H9 (cell line): Measurements from ENCODE around the gene SERPINC1. TPM values are rescaled to one million over a fixed set of nuclear protein-coding genes. Genes with fewer than 3 reads are reported as not detected.

ENCODE experiments used
- DNase-seq: peaks from one replicate; pipeline ENCODE4 v3.0.0-alpha.2; 2017
- H2AFZ ChIP-seq: one replicate; pipeline ENCODE4 v1.6.1; 2013; ENCODE audit warnings: mild to moderate bottlenecking, low read length, control low read depth, moderate library complexity
- H2AK5ac ChIP-seq: 2 replicates; pipeline ENCODE4 v1.6.1; 2013; ENCODE audit warnings: low read length, control low read depth, mixed read lengths; ENCODE audit not compliant: insufficient read length
- H2BK120ac ChIP-seq: one replicate; pipeline ENCODE4 v1.6.1; 2013; ENCODE audit warnings: low read depth, mild to moderate bottlenecking, low read length, control low read depth, inconsistent platforms; ENCODE audit not compliant: poor library complexity, severe bottlenecking
- H2BK12ac ChIP-seq: 2 replicates; pipeline ENCODE4 v1.6.1; 2013; ENCODE audit warnings: low read length, control low read depth, mixed read lengths, low read depth; ENCODE audit not compliant: insufficient read length
- H2BK15ac ChIP-seq: 2 replicates; pipeline ENCODE4 v1.6.1; 2013; ENCODE audit warnings: low read depth, low read length, control low read depth
- H2BK20ac ChIP-seq: one replicate; pipeline ENCODE4 v1.6.1; 2013; ENCODE audit warnings: low read depth, mild to moderate bottlenecking, low read length, control low read depth, inconsistent platforms; ENCODE audit not compliant: poor library complexity, severe bottlenecking
- H2BK5ac ChIP-seq: 2 replicates; pipeline ENCODE4 v1.6.1; 2013; ENCODE audit warnings: low read length, control low read depth, mixed read lengths; ENCODE audit not compliant: insufficient read length
- H3K14ac ChIP-seq: 2 replicates; pipeline ENCODE4 v1.6.1; 2013; ENCODE audit warnings: low read length, control low read depth; ENCODE audit not compliant: insufficient read depth
- H3K18ac ChIP-seq: 2 replicates; pipeline ENCODE4 v1.6.1; 2013; ENCODE audit warnings: low read depth, mild to moderate bottlenecking, mixed read lengths, low read length, control low read depth; ENCODE audit not compliant: insufficient read length
- H3K23ac ChIP-seq: 2 replicates; pipeline ENCODE4 v1.6.1; 2013; ENCODE audit warnings: low read length, control low read depth, mixed read lengths, low read depth; ENCODE audit not compliant: insufficient read length
- H3K23me2 ChIP-seq: 2 replicates; pipeline ENCODE4 v1.6.1; 2013; ENCODE audit warnings: low read depth, mild to moderate bottlenecking, mixed read lengths, low read length, control low read depth; ENCODE audit not compliant: insufficient read length, poor library complexity, severe bottlenecking
- H3K27ac ChIP-seq: 2 replicates; pipeline ENCODE4 v1.5.1; 2013; ENCODE audit warnings: low read length, control low read depth, mixed read lengths, low read depth; ENCODE audit not compliant: insufficient read length
- H3K27me3 ChIP-seq: 2 replicates; pipeline ENCODE4 v1.6.1; 2013; ENCODE audit warnings: low read length, control low read depth, inconsistent platforms; ENCODE audit not compliant: insufficient read depth
- H3K4ac ChIP-seq: 2 replicates; pipeline ENCODE4 v1.6.1; 2013; ENCODE audit warnings: low read depth, mild to moderate bottlenecking, control low read depth, inconsistent platforms, low read length, moderate library complexity
- H3K4me1 ChIP-seq: 2 replicates; pipeline ENCODE4 v1.6.1; 2013; ENCODE audit warnings: low read length, control low read depth, inconsistent platforms; ENCODE audit not compliant: insufficient read depth
- H3K4me2 ChIP-seq: 2 replicates; pipeline ENCODE4 v1.6.1; 2013; ENCODE audit warnings: low read length, control low read depth, mixed read lengths; ENCODE audit not compliant: insufficient read length, insufficient read depth
- H3K56ac ChIP-seq: 2 replicates; pipeline ENCODE4 v1.6.1; 2013; ENCODE audit warnings: low read depth, mild to moderate bottlenecking, mixed read lengths, low read length, control low read depth; ENCODE audit not compliant: insufficient read length
- H3K79me1 ChIP-seq: 2 replicates; pipeline ENCODE4 v1.6.1; 2013; ENCODE audit warnings: low read depth, mild to moderate bottlenecking, moderate library complexity, low read length, control low read depth, inconsistent platforms; ENCODE audit not compliant: insufficient read depth, poor library complexity, severe bottlenecking
- H3K79me2 ChIP-seq: 2 replicates; pipeline ENCODE4 v1.6.1; 2013; ENCODE audit warnings: low read length, control low read depth, inconsistent platforms; ENCODE audit not compliant: insufficient read depth
- H3K9ac ChIP-seq: 2 replicates; pipeline ENCODE4 v1.6.1; 2013; ENCODE audit warnings: low read length, control low read depth, mixed read lengths; ENCODE audit not compliant: insufficient read length; ENCODE audit errors: extremely low read depth
- H3K9me3 ChIP-seq: one replicate; pipeline ENCODE4 v1.6.1; 2013; ENCODE audit warnings: low read depth, low read length, inconsistent platforms; ENCODE audit not compliant: control insufficient read depth
- H3T11ph ChIP-seq: one replicate; pipeline ENCODE4 v1.6.1; 2013; ENCODE audit warnings: mild to moderate bottlenecking, low read length, control low read depth, inconsistent platforms
- H4K20me1 ChIP-seq: one replicate; pipeline ENCODE4 v1.6.1; 2013; ENCODE audit not compliant: control insufficient read depth, insufficient read length, insufficient read depth
- H4K5ac ChIP-seq: 2 replicates; pipeline ENCODE4 v1.6.1; 2013; ENCODE audit warnings: low read depth, mild to moderate bottlenecking, mixed read lengths, low read length, control low read depth; ENCODE audit not compliant: insufficient read length
- H4K8ac ChIP-seq: replicated peaks from 2 replicates; pipeline ENCODE4 v1.6.1; 2013; ENCODE audit warnings: low read length, control low read depth, mixed read lengths, low read depth; ENCODE audit not compliant: insufficient read length
- H4K91ac ChIP-seq: 2 replicates; pipeline ENCODE4 v1.6.1; 2013; ENCODE audit warnings: low read depth, mild to moderate bottlenecking, moderate library complexity, mixed read lengths, low read length, control low read depth; ENCODE audit not compliant: insufficient read length
- H3K27ac Mint-ChIP-seq, 3 experiments: 2 replicates in 2 of 3; 3 replicates in 1 of 3; pipeline ENCODE4 v1.8.0; 2020 to 2021; ENCODE audit warnings: mixed read lengths in 3 of 3, mild to moderate bottlenecking in 1 of 3, moderate library complexity in 1 of 3
- H3K27me3 Mint-ChIP-seq: 2 replicates; pipeline ENCODE4 v1.8.0; 2021; ENCODE audit warnings: low read depth, mild to moderate bottlenecking, moderate library complexity, mixed read lengths
- H3K36me3 Mint-ChIP-seq, 3 experiments: 2 replicates in 2 of 3; 3 replicates in 1 of 3; pipeline ENCODE4 v1.8.0; 2020 to 2021; ENCODE audit warnings: low read depth in 3 of 3, mixed read lengths in 3 of 3; ENCODE audit not compliant: insufficient read depth in 1 of 3
- H3K4me1 Mint-ChIP-seq, 2 experiments: 2 replicates each; pipeline ENCODE4 v1.8.0; 2020; ENCODE audit warnings: mixed read lengths in 2 of 2
- H3K4me3 Mint-ChIP-seq, 2 experiments: 2 replicates in 1 of 2; 3 replicates in 1 of 2; pipeline ENCODE4 v1.8.0; 2020 to 2021; ENCODE audit warnings: mild to moderate bottlenecking in 2 of 2, mixed read lengths in 2 of 2, moderate library complexity in 1 of 2
- H3K9me3 Mint-ChIP-seq, 2 experiments: 2 replicates in 1 of 2; 3 replicates in 1 of 2; pipeline ENCODE4 v1.8.0; 2020; ENCODE audit warnings: mild to moderate bottlenecking in 2 of 2, mixed read lengths in 2 of 2, moderate library complexity in 1 of 2
- WGBS: extraction: QIAGEN DNeasy Blood & Tissue Kit; methylation state at CpG from one replicate; pipeline ENCODE4 v1.1.7; 2013; ENCODE audit warnings: missing lambda C conversion rate, low lambda C conversion rate, mixed read lengths; ENCODE audit not compliant: insufficient read length; ENCODE audit errors: extremely low coverage; 5-methylcytosine and 5-hydroxymethylcytosine counted together
- total RNA-seq: library from RNA; stranded (reverse); gene quantifications from 2 replicates; pipeline ENCODE4 v1.2.1, GENCODE V29; 2021
- TF ChIP-seq, protein P1 (sequence below): fragments of 200-600 bp; sonication (generic); conservative IDR thresholded peaks from 3 replicates; pipeline ENCODE4 v1.8.0; 2021; ENCODE audit warnings: antibody characterized with exemption, mild to moderate bottlenecking

SERPINC1 gene
- total RNA-seq, 1 experiment from 2014 or later = not detected

DNA sequence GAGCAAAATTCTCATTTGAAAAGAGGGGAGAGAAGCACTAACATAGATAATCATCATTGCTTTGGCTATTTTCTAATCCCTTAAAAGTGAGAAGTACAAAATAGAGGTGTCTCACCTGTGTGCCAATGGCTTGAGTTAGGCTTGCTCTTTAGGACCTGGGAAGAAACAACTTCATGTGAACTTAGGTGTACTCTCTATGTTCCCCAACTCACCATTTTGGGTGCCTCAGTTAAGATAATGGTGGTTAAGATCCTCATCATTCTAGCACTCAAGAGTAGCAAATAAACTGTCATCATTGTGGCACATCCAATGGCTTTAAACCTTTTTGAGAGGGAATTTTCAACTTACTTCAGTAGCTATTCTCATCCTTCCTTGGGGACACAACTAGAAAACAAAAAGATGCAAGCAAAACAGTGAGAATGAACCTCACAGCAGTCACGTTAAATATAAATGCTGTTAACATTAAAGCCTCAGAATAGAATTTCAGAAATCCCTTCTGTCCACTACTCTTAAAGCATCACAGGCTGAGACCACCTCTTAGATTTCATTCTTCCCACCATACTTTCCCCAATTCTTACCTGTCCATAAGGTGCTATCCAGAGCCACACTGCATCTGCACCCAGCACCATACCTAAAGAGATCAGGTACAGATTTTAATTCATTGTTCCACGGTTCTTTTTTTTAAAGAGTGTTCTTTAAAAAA, 50.6 kb downstream of the SERPINC1 start:
- peak overlapping the region; percentile 68 for H3K27ac ChIP-seq
- no peak overlapping the region for H2BK5ac ChIP-seq
- peaks cover 53 to 71% (median 61%) of the 10 kb centered on the region in 3 experiments for H3K36me3 Mint-ChIP-seq

More for the DNA sequence above, 50.6 kb downstream of the SERPINC1 start:
- H2BK12ac ChIP-seq = no peak overlapping the region
- DNase-seq = no peak
- H4K20me1 ChIP-seq = no peaks in the 10 kb centered on the region
- H4K8ac ChIP-seq = no peak overlapping the region
- no peak overlapping the region for H2BK20ac ChIP-seq
- no peak overlapping the region for H2AFZ ChIP-seq
- H4K5ac ChIP-seq = no peak overlapping the region
- no peaks in the 10 kb centered on the region for H3K27me3 ChIP-seq
- no peak overlapping the region for H2AK5ac ChIP-seq
- H3K4me2 ChIP-seq = peak overlapping the region; percentile 51
- H3K18ac ChIP-seq = no peak overlapping the region
- peaks cover 10% of the 10 kb centered on the region for H3K23me2 ChIP-seq
- no peak overlapping the region for H3K56ac ChIP-seq
- H3K79me1 ChIP-seq = no peaks in the 10 kb centered on the region
- Mint-ChIP-seq H3K27me3 (peaks cover 3% of the 10 kb centered on the region; the same call in 1 of the 2 replicates), H3K4me3 (peak overlapping the region; percentile 98 to 99), H3K4me1 (peaks cover 32 to 47% of the 10 kb centered on the region in 2 experiments), H3K9me3 (peaks cover 0 to 9% of the 10 kb centered on the region in 2 experiments; a peak in 2 of 5 replicates), H3K27ac (peak overlapping the region; percentile 99 to 100 (median 99))
- no peak overlapping the region for H4K91ac ChIP-seq
- peak overlapping the region; percentile 98 for H3K9ac ChIP-seq
- H3K4ac ChIP-seq = no peak overlapping the region
- H2BK120ac ChIP-seq = no peak overlapping the region
- no peaks in the 10 kb centered on the region for H3K9me3 ChIP-seq
- TF ChIP-seq, protein P1, sequence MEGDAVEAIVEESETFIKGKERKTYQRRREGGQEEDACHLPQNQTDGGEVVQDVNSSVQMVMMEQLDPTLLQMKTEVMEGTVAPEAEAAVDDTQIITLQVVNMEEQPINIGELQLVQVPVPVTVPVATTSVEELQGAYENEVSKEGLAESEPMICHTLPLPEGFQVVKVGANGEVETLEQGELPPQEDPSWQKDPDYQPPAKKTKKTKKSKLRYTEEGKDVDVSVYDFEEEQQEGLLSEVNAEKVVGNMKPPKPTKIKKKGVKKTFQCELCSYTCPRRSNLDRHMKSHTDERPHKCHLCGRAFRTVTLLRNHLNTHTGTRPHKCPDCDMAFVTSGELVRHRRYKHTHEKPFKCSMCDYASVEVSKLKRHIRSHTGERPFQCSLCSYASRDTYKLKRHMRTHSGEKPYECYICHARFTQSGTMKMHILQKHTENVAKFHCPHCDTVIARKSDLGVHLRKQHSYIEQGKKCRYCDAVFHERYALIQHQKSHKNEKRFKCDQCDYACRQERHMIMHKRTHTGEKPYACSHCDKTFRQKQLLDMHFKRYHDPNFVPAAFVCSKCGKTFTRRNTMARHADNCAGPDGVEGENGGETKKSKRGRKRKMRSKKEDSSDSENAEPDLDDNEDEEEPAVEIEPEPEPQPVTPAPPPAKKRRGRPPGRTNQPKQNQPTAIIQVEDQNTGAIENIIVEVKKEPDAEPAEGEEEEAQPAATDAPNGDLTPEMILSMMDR = no peak
- H3K4me1 ChIP-seq = no peaks in the 10 kb centered on the region
- H3T11ph ChIP-seq = no peak overlapping the region
- no CpG with 5 or more reads among the region's 2 CpGs for WGBS
- no peak overlapping the region for H2BK15ac ChIP-seq
- no peak overlapping the region for H3K23ac ChIP-seq
- H3K14ac ChIP-seq = peak overlapping the region; percentile 78; the same call in 1 of the 2 replicates
- H3K79me2 ChIP-seq = peaks cover 16% of the 10 kb centered on the region; the same call in 1 of the 2 replicates
